Type B pancreatic cell (in vitro differentiated cells): ENCODE measurements around the gene PITPNB. TPM values are rescaled to one million over a fixed set of nuclear protein-coding genes. Genes with fewer than 3 reads are reported as not detected.

Experiments used
- DNase-seq: peaks from one replicate; pipeline ENCODE4 v3.0.0; 2021; ENCODE audit warnings: mixed read lengths; ENCODE audit not compliant: unreplicated experiment; ENCODE audit errors: extremely low spot score
- H3K27ac Mint-ChIP-seq: 2 replicates; pipeline ENCODE4 v1.8.0; 2021; ENCODE audit warnings: mild to moderate bottlenecking, mixed read lengths
- H3K27me3 Mint-ChIP-seq: 2 replicates; pipeline ENCODE4 v1.8.0; 2021; ENCODE audit warnings: mixed read lengths
- H3K36me3 Mint-ChIP-seq: 2 replicates; pipeline ENCODE4 v1.8.0; 2021; ENCODE audit warnings: mixed read lengths
- H3K4me1 Mint-ChIP-seq: one replicate; pipeline ENCODE4 v1.8.0; 2021; ENCODE audit warnings: mixed read lengths; ENCODE audit not compliant: unreplicated experiment
- H3K4me3 Mint-ChIP-seq: 2 replicates; pipeline ENCODE4 v1.8.0; 2021; ENCODE audit warnings: mild to moderate bottlenecking, mixed read lengths
- H3K9me3 Mint-ChIP-seq: 2 replicates; pipeline ENCODE4 v1.8.0; 2021; ENCODE audit warnings: mixed read lengths
- CTCF ChIP-seq: fragments of 200-600 bp; sonication (generic); conservative IDR thresholded peaks from 2 replicates; pipeline ENCODE4 v1.5.0; 2021; ENCODE audit warnings: antibody characterized with exemption, mild to moderate bottlenecking
- total RNA-seq: library from RNA; stranded (reverse); gene quantifications from 2 replicates; pipeline ENCODE4 v1.2.1, GENCODE V29; 2021; ENCODE audit warnings: low replicate concordance

PITPNB gene
- total RNA-seq, 1 donor from 2014 or later, result 73.2 TPM

DNA sequence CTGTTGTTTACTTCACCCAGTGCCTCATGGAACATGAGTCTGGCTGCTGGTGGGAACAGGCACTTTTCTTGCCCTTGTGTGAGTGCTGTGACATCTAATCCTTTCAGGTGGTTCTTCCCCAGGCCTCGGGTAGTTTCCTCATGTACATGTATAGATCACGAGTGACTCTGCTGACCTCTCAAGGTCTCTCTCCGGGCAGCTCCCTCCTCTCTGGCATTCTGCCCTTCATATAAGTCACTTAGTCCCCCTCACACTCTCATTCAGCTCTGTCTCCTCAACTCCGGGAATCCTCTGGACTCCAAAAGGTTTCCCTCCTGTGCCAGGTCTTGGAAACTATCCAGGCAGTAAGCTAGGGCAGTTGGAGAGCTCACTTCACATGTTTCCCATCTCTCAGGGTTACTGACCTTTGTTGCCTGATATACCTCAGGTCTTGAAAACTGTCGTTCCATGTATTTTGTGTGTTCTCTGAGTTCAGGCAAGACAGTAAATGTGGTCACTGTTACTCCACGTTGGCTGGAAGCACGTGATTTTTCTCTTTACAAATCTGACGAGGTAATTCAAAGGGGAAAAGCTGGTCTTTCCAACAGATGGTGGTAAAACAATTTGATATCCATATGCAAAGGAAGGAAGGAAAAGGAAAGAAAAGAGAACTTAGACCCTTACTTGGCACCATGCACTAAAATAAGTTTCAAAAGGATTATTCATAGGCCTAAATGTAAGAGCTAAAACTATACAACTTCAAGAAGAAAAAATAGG is 40.5 kb upstream of the PITPNB start:
- no peak for DNase-seq
- H3K4me1 Mint-ChIP-seq, result peaks cover 20% of the 10 kb centered on the region
- no peak overlapping the region for H3K4me3 Mint-ChIP-seq
- H3K27ac Mint-ChIP-seq, result no peak overlapping the region
- peaks cover 11% of the 10 kb centered on the region for H3K36me3 Mint-ChIP-seq
- H3K9me3 Mint-ChIP-seq, result no peaks in the 10 kb centered on the region
- no peaks in the 10 kb centered on the region for H3K27me3 Mint-ChIP-seq
- TF ChIP-seq CTCF, result no peak

GRCh38 chr22:27952779-27953178 is 33.7 kb upstream of the PITPNB start:
- Mint-ChIP-seq H3K36me3 (peaks cover 4% of the 10 kb centered on the region), H3K9me3 (no peaks in the 10 kb centered on the region), H3K27me3 (no peaks in the 10 kb centered on the region), H3K4me1 (no peaks in the 10 kb centered on the region), H3K27ac (no peak overlapping the region), H3K4me3 (no peak overlapping the region)
- DNase-seq, result no peak
- TF ChIP-seq CTCF, result no peak

- H3K4me1 Mint-ChIP-seq, result no peaks in the 10 kb centered on the region
- DNase-seq, result no peak
- no peaks in the 10 kb centered on the region for H3K27me3 Mint-ChIP-seq
- no peaks in the 10 kb centered on the region for H3K9me3 Mint-ChIP-seq
- no peak for TF ChIP-seq CTCF
- peaks cover 4% of the 10 kb centered on the region for H3K36me3 Mint-ChIP-seq
- H3K4me3 Mint-ChIP-seq, result no peak overlapping the region
- H3K27ac Mint-ChIP-seq, result no peak overlapping the region
These were observed 33.0 kb upstream of the PITPNB start for GRCh38 chr22:27952091-27952490.

- no peak for TF ChIP-seq CTCF
- no peak overlapping the region for H3K4me3 Mint-ChIP-seq
- H3K36me3 Mint-ChIP-seq, result peaks cover 4% of the 10 kb centered on the region
These were observed 30.4 kb upstream of the PITPNB start for GRCh38 chr22:27949421-27949820.

DNA sequence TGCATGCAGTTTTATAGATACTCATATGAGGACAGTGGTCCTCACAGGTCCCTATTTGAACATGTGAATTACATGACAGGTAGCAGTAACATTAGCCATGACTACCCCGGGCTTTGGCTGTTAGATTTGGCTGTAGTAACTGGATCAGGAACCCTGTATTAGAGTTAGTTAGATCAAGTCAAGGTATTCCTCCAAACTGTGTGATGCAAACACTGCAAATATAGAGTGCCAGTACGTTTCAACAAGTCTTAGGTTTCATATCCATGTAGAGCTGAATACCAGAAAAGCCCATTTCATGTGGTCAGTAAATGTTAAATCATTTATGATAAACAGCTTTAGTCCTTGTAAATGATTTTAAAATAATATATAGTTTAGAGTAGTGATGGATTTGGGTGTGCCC is 29.5 kb upstream of the PITPNB start:
- Mint-ChIP-seq H3K27me3 (no peaks in the 10 kb centered on the region), H3K9me3 (no peaks in the 10 kb centered on the region), H3K27ac (no peak overlapping the region), H3K4me3 (no peak overlapping the region), H3K36me3 (peaks cover 4% of the 10 kb centered on the region), H3K4me1 (no peaks in the 10 kb centered on the region)
- TF ChIP-seq CTCF, result no peak
- DNase-seq, result no peak

More at GRCh38 chr22:27949421-27949820, 30.4 kb upstream of the PITPNB start:
- Mint-ChIP-seq H3K27ac (no peak overlapping the region), H3K27me3 (no peaks in the 10 kb centered on the region), H3K4me1 (no peaks in the 10 kb centered on the region), H3K9me3 (no peaks in the 10 kb centered on the region)
- no peak for DNase-seq
